Measurements from ENCODE around the gene PIEZO1. TPM values are rescaled to one million over a fixed set of nuclear protein-coding genes. Genes with fewer than 3 reads are reported as not detected.

The PIEZO1 gene
- total and polyA plus RNA-seq, 7 donors: 18.0 to 242 (median 126) TPM

GRCh38 chr16:88742896-88743605, 42.0 kb downstream of the PIEZO1 start:
- no peak for TF ChIP-seq EP300 (IDR thresholded peaks at IDR 0.05)
- no peak for TF ChIP-seq POLR2A (IDR thresholded peaks at IDR 0.05)
- TF ChIP-seq POLR2AphosphoS5 (IDR thresholded peaks at IDR 0.05): no peak
- Histone ChIP-seq H3K4me1 (peaks cover 0 to 48% (median 41%) of the 10 kb centered on the region in 4 donors), H3K27me3 (no peaks in the 10 kb centered on the region), H3K27ac (peak overlapping the region in 1 of 4 donors; percentile 86), H3K9me3 (no peaks in the 10 kb centered on the region), H3K4me3 (no peak overlapping the region), H3K36me3 (peaks cover 8 to 39% (median 21%) of the 10 kb centered on the region in 4 donors)
- WGBS, 2 donors: 65 to 73% methylated on average over 19 of the region's 19 CpGs
- no peak for DNase-seq
- intact Hi-C loops (cut with DNase I): loop anchor here (1.0 to 10.0 kb wide), 2 partner anchors 42 to 472 kb away; partner anchors contain the start of genes PIEZO1 and ZNF778

- Histone ChIP-seq H3K27me3 (no peaks in the 10 kb centered on the region), H3K9me3 (no peaks in the 10 kb centered on the region), H3K36me3 (peaks cover 8 to 48% (median 27%) of the 10 kb centered on the region in 4 donors), H3K27ac (no peak overlapping the region), H3K4me3 (no peak overlapping the region), H3K4me1 (peaks cover 0 to 39% (median 33%) of the 10 kb centered on the region in 4 donors)
- 92 to 94% methylated on average over 16 to 17 of the region's 17 CpGs for WGBS, 2 donors
- intact Hi-C loops (cut with DNase I): loop anchor here (10.0 kb wide), 1 partner anchor 473 kb away; the partner anchor contains the start of gene ZNF778
- no peak for TF ChIP-seq EP300 (IDR thresholded peaks at IDR 0.05)
- TF ChIP-seq, protein P1, sequence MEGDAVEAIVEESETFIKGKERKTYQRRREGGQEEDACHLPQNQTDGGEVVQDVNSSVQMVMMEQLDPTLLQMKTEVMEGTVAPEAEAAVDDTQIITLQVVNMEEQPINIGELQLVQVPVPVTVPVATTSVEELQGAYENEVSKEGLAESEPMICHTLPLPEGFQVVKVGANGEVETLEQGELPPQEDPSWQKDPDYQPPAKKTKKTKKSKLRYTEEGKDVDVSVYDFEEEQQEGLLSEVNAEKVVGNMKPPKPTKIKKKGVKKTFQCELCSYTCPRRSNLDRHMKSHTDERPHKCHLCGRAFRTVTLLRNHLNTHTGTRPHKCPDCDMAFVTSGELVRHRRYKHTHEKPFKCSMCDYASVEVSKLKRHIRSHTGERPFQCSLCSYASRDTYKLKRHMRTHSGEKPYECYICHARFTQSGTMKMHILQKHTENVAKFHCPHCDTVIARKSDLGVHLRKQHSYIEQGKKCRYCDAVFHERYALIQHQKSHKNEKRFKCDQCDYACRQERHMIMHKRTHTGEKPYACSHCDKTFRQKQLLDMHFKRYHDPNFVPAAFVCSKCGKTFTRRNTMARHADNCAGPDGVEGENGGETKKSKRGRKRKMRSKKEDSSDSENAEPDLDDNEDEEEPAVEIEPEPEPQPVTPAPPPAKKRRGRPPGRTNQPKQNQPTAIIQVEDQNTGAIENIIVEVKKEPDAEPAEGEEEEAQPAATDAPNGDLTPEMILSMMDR (IDR thresholded peaks at IDR 0.05): no peak
- TF ChIP-seq POLR2AphosphoS5 (IDR thresholded peaks at IDR 0.05): no peak
- no peak for TF ChIP-seq POLR2A (IDR thresholded peaks at IDR 0.05)
- no peak for DNase-seq
These were observed 43.7 kb downstream of the PIEZO1 start for GRCh38 chr16:88741368-88741767.

GRCh38 chr16:88740727-88741055, 44.3 kb downstream of the PIEZO1 start:
- TF ChIP-seq POLR2AphosphoS5 (IDR thresholded peaks at IDR 0.05): no peak
- no peak for TF ChIP-seq EP300 (IDR thresholded peaks at IDR 0.05)
- TF ChIP-seq, protein P1 (IDR thresholded peaks at IDR 0.05): no peak
- TF ChIP-seq POLR2A (IDR thresholded peaks at IDR 0.05): no peak
- intact Hi-C loops (cut with DNase I): loop anchor here (10.0 kb wide), 1 partner anchor 474 kb away; the partner anchor contains the start of gene ZNF778

DNA sequence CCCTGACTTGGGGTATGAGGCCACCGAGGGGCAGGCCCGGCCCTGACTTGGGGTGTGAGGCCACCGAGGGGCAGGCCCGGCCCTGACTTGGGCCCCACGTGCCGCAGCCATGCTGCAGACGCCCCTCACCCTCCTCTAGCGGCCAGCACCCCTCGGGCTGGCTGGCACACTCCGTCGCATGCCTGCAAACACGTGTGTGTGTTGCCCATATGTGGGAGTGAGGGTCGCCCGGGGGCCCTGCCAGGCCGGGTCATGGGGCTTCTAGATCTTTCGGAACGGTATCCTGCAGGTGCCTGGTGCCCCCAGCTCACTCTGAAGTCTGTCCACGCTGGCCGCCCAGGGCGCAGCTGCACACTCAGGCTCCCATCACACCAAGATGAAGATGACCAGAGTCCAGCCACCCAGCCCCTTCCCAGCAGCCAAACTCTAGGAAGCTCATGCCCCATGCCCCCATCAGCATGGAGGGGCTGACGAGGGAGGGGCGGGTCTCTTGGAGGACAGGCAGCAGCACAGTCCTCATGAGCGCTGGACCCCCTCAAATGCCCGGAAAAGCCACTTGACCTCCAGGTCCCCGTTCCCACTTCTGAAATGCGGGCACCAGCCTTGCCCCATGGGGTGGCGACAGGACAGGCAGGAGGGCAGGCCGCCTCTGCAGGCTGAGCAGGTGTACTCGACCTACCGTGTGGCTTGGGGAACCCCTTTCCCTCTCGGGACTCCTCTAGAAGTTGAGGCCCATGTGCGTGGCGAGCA, 44.9 kb downstream of the PIEZO1 start:
- no peak for TF ChIP-seq POLR2A (IDR thresholded peaks at IDR 0.05)
- no peak for TF ChIP-seq POLR2AphosphoS5 (IDR thresholded peaks at IDR 0.05)
- TF ChIP-seq, protein P1 (IDR thresholded peaks at IDR 0.05): no peak
- TF ChIP-seq EP300 (IDR thresholded peaks at IDR 0.05): no peak
- Histone ChIP-seq H3K4me1 (peaks cover 0 to 28% (median 23%) of the 10 kb centered on the region in 4 donors), H3K9me3 (no peaks in the 10 kb centered on the region), H3K27ac (no peak overlapping the region), H3K36me3 (peaks cover 8 to 60% (median 38%) of the 10 kb centered on the region in 4 donors), H3K4me3 (no peak overlapping the region), H3K27me3 (no peaks in the 10 kb centered on the region)
- intact Hi-C loops (cut with DNase I): loop anchor here (5.0 to 10.0 kb wide), 2 partner anchors 117 to 475 kb away; partner anchors contain the start of genes GALNS, TRAPPC2L and ZNF778
- WGBS, 2 donors: 91 to 94% methylated on average over 33 of the region's 33 CpGs
- DNase-seq: no peak

More at GRCh38 chr16:88740727-88741055, 44.3 kb downstream of the PIEZO1 start:
- DNase-seq: no peak
- Histone ChIP-seq H3K27me3 (no peaks in the 10 kb centered on the region), H3K4me3 (no peak overlapping the region), H3K9me3 (no peaks in the 10 kb centered on the region), H3K4me1 (peaks cover 0 to 33% (median 27%) of the 10 kb centered on the region in 4 donors), H3K27ac (no peak overlapping the region), H3K36me3 (peaks cover 8 to 55% (median 33%) of the 10 kb centered on the region in 4 donors)
- WGBS, 2 donors: 92% methylated on average over 12 of the region's 12 CpGs
